SK-N-SH treated with all-trans-retinoic acid at 6 μM for 48 hours (cell line): ENCODE data around the gene ATP9A.

Source experiments
- ATAC-seq: fragments of 200-7000 bp; cut with Tn5 transposase; 3 replicates; pipeline ENCODE4 v1.9.1; 2020; ENCODE audit warnings: mild to moderate bottlenecking, moderate library complexity
- ARNTL ChIP-seq: fragments of 450-650 bp; formaldehyde crosslinking; IDR thresholded peaks from 2 replicates; pipeline ENCODE4 v1.5.0; 2020; ENCODE audit warnings: low read depth, mild to moderate bottlenecking, moderate library complexity, borderline replicate concordance
- BACH2 ChIP-seq: fragments of 250-450 bp; sonication (Bioruptor Pico); IDR thresholded peaks from 2 replicates; pipeline ENCODE4 v1.9.0; 2021; ENCODE audit warnings: mild to moderate bottlenecking, borderline replicate concordance
- CSDC2 ChIP-seq: fragments of 250-450 bp; sonication (Bioruptor Pico); IDR thresholded peaks from 2 replicates; pipeline ENCODE4 v1.5.0; 2020; ENCODE audit warnings: mild to moderate bottlenecking, moderate library complexity
- GLIS3 ChIP-seq: fragments of 250-450 bp; sonication (Bioruptor Pico); IDR thresholded peaks from 2 replicates; pipeline ENCODE4 v1.5.0; 2020; ENCODE audit warnings: mild to moderate bottlenecking, moderate library complexity
- ISL1 ChIP-seq: fragments of 250-450 bp; sonication (Bioruptor Pico); IDR thresholded peaks from 2 replicates; pipeline ENCODE4 v2.1.2; 2022; ENCODE audit warnings: mild to moderate bottlenecking, moderate library complexity
- OSR1 ChIP-seq: fragments of 250-450 bp; sonication (Bioruptor Pico); IDR thresholded peaks from 2 replicates; pipeline ENCODE4 v1.8.0; 2022; ENCODE audit warnings: moderate library complexity, mild to moderate bottlenecking, inconsistent platforms
- PPARA ChIP-seq: fragments of 250-450 bp; sonication (Bioruptor Pico); IDR thresholded peaks from 2 replicates; pipeline ENCODE4 v1.5.0; 2020; ENCODE audit warnings: mild to moderate bottlenecking, borderline replicate concordance
- RARB ChIP-seq: fragments of 250-450 bp; sonication (Bioruptor Pico); IDR thresholded peaks from 2 replicates; pipeline ENCODE4 v1.8.0; 2021; ENCODE audit warnings: mild to moderate bottlenecking, moderate library complexity
- TCF4 ChIP-seq: fragments of 250-450 bp; sonication (Bioruptor Pico); IDR thresholded peaks from 2 replicates; pipeline ENCODE4 v1.8.0; 2021; ENCODE audit warnings: mild to moderate bottlenecking, moderate library complexity, borderline replicate concordance
- TOX ChIP-seq: fragments of 250-450 bp; sonication (Bioruptor Pico); IDR thresholded peaks from 2 replicates; pipeline ENCODE4 v1.8.0; 2021; ENCODE audit warnings: mild to moderate bottlenecking, moderate library complexity, borderline replicate concordance
- ZC3H10 ChIP-seq: fragments of 250-450 bp; sonication (Bioruptor Pico); IDR thresholded peaks from 2 replicates; pipeline ENCODE4 v1.5.1; 2021; ENCODE audit warnings: mild to moderate bottlenecking, moderate library complexity
- ZFP3 ChIP-seq: fragments of 250-450 bp; sonication (Bioruptor Pico); IDR thresholded peaks from 2 replicates; pipeline ENCODE4 v1.5.0; 2020; ENCODE audit warnings: mild to moderate bottlenecking, moderate library complexity
- ZFP30 ChIP-seq: fragments of 450-650 bp; formaldehyde crosslinking; IDR thresholded peaks from 2 replicates; pipeline ENCODE4 v1.5.0; 2022; ENCODE audit warnings: mild to moderate bottlenecking, moderate library complexity
- ZNF565 ChIP-seq: fragments of 450-650 bp; formaldehyde crosslinking; conservative IDR thresholded peaks from 2 replicates; pipeline ENCODE4 v1.5.0; 2020; ENCODE audit warnings: low read depth, mild to moderate bottlenecking, moderate library complexity
- ZNF8 ChIP-seq: fragments of 450-650 bp; formaldehyde crosslinking; IDR thresholded peaks from 2 replicates; pipeline ENCODE4 v1.5.0; 2020; ENCODE audit warnings: mild to moderate bottlenecking, moderate library complexity
- TF ChIP-seq, protein P1 (sequence below): fragments of 250-450 bp; sonication (Bioruptor Pico); IDR thresholded peaks from 2 replicates; pipeline ENCODE4 v1.5.0; 2020; ENCODE audit warnings: mild to moderate bottlenecking, moderate library complexity
- TF ChIP-seq, protein P2 (sequence below): fragments of 250-450 bp; sonication (Bioruptor Pico); IDR thresholded peaks from 2 replicates; pipeline ENCODE4 v1.8.0; 2021; ENCODE audit warnings: low read depth, mild to moderate bottlenecking, moderate library complexity, borderline replicate concordance
- TF ChIP-seq, protein P3 (sequence below): fragments of 250-450 bp; sonication (Bioruptor Pico); IDR thresholded peaks from 2 replicates; pipeline ENCODE4 v1.8.0; 2020; ENCODE audit warnings: mild to moderate bottlenecking, moderate library complexity, borderline replicate concordance

ATP9A gene

DNA sequence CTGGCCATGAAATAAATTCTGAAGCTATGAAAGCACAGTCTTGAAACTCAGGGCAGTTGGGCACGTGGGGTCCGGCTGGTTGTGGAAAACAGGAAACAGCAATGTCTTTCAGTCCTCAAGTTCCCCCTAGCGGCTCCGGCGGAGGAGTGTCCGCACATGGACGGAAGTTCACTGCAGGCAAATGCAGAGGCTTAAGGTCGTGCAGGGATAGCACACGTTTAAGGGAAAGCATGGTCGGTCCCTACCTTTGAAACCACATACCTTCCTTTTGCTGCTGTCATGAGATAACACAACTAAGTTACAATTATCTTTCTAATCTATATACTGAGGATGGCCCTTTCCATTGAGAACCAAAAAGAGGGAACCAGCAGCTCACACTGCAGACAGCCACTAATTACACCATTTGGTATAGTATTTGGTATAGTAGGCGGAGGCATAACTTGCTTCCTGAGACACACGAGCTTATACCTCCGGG lies 173.1 kb downstream of the ATP9A start:
- no peak for TF ChIP-seq OSR1 (CRISPR knock-in tag)
- no peak for TF ChIP-seq GLIS3 (CRISPR knock-in tag)
- TF ChIP-seq, protein P1, sequence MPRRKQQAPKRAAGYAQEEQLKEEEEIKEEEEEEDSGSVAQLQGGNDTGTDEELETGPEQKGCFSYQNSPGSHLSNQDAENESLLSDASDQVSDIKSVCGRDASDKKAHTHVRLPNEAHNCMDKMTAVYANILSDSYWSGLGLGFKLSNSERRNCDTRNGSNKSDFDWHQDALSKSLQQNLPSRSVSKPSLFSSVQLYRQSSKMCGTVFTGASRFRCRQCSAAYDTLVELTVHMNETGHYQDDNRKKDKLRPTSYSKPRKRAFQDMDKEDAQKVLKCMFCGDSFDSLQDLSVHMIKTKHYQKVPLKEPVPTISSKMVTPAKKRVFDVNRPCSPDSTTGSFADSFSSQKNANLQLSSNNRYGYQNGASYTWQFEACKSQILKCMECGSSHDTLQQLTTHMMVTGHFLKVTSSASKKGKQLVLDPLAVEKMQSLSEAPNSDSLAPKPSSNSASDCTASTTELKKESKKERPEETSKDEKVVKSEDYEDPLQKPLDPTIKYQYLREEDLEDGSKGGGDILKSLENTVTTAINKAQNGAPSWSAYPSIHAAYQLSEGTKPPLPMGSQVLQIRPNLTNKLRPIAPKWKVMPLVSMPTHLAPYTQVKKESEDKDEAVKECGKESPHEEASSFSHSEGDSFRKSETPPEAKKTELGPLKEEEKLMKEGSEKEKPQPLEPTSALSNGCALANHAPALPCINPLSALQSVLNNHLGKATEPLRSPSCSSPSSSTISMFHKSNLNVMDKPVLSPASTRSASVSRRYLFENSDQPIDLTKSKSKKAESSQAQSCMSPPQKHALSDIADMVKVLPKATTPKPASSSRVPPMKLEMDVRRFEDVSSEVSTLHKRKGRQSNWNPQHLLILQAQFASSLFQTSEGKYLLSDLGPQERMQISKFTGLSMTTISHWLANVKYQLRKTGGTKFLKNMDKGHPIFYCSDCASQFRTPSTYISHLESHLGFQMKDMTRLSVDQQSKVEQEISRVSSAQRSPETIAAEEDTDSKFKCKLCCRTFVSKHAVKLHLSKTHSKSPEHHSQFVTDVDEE: no peak
- no peak for TF ChIP-seq ZC3H10 (CRISPR knock-in tag)
- TF ChIP-seq TOX (CRISPR knock-in tag): no peak
- TF ChIP-seq ZNF8 (CRISPR knock-in tag): no peak
- TF ChIP-seq, protein P2, sequence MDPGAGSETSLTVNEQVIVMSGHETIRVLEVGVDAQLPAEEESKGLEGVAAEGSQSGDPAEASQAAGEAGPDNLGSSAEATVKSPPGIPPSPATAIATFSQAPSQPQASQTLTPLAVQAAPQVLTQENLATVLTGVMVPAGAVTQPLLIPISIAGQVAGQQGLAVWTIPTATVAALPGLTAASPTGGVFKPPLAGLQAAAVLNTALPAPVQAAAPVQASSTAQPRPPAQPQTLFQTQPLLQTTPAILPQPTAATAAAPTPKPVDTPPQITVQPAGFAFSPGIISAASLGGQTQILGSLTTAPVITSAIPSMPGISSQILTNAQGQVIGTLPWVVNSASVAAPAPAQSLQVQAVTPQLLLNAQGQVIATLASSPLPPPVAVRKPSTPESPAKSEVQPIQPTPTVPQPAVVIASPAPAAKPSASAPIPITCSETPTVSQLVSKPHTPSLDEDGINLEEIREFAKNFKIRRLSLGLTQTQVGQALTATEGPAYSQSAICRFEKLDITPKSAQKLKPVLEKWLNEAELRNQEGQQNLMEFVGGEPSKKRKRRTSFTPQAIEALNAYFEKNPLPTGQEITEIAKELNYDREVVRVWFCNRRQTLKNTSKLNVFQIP: no peak
- TF ChIP-seq ARNTL (CRISPR knock-in tag): no peak
- no peak for TF ChIP-seq TCF4 (CRISPR knock-in tag)
- TF ChIP-seq, protein P3, sequence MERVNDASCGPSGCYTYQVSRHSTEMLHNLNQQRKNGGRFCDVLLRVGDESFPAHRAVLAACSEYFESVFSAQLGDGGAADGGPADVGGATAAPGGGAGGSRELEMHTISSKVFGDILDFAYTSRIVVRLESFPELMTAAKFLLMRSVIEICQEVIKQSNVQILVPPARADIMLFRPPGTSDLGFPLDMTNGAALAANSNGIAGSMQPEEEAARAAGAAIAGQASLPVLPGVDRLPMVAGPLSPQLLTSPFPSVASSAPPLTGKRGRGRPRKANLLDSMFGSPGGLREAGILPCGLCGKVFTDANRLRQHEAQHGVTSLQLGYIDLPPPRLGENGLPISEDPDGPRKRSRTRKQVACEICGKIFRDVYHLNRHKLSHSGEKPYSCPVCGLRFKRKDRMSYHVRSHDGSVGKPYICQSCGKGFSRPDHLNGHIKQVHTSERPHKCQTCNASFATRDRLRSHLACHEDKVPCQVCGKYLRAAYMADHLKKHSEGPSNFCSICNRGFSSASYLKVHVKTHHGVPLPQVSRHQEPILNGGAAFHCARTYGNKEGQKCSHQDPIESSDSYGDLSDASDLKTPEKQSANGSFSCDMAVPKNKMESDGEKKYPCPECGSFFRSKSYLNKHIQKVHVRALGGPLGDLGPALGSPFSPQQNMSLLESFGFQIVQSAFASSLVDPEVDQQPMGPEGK (CRISPR knock-in tag): no peak
- no peak for TF ChIP-seq RARB
- no peak for TF ChIP-seq ISL1 (CRISPR knock-in tag)
- no peak for TF ChIP-seq PPARA (CRISPR knock-in tag)
- no peak for TF ChIP-seq ZFP30 (CRISPR knock-in tag)
- ATAC-seq: peak; percentile 100

DNA sequence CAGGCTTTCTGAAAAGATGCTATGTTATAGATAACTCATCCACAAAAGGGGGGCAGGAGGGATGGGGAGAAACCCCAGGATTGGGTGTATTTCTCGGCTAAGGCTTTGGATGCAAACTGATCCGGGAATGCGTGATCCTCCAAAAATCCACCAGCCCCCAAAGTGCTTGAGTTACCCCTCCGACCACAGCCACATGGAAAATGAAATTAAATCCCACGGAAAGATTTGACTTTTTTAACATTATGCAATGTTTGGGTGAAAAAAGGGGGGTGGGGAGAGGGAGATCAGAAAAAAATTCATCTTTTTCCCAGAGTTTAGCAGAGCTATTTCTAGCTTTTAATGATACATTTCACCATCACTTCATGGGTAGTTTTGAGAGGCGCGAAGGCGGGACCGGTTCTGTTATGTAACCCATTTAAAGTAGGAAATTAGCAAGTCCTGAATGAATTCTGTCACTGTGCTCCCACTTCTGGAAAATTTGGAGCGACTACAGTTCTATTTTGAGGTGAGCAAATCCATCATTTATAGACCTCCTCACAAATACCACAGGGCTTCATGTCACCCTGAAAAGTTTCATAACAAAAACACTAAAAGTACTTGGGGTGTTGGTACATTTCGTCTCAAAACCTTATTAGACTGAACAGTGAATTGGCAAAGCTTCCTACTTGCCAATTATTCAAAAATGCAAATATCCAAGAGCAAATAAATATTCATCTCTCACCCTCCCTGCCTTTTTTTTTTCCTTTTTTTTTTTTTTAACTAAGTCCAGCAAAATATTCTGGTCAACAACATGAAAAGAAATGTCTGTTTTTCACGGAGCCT lies 173.7 kb downstream of the ATP9A start:
- no peak for ATAC-seq

DNA sequence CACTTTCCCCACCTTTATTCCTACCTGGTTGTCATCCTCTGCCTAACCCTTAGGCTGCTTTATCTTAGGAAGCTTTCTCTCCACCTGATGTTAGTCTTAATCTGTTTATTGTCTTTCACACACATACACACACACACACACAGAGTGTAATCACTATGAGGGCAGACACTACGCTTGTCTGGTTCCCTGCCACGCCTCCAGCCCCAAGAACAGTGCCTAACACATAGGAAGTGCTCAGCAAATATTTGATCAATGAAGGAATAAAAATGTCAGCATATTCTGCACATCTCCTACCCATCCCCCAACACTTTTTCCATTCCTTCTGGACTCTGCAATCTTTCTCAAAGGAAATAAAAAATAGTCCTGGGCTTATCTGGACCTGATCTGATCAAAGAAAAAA lies 174.6 kb downstream of the ATP9A start:
- no peak for ATAC-seq
- TF ChIP-seq ZFP30 (CRISPR knock-in tag) (no peak), ZFP3 (CRISPR knock-in tag) (no peak), ZNF565 (CRISPR knock-in tag) (no peak), ISL1 (CRISPR knock-in tag) (no peak), CSDC2 (no peak), BACH2 (CRISPR knock-in tag) (no peak)
- TF ChIP-seq, protein P2: no peak
- TF ChIP-seq, protein P1: no peak
- TF ChIP-seq, protein P3 (CRISPR knock-in tag): no peak

More for the DNA sequence above, 173.7 kb downstream of the ATP9A start:
- TF ChIP-seq RARB (no peak), ZC3H10 (CRISPR knock-in tag) (no peak), ZFP30 (CRISPR knock-in tag) (no peak), ARNTL (CRISPR knock-in tag) (no peak)
- TF ChIP-seq, protein P3 (CRISPR knock-in tag): no peak
- TF ChIP-seq, all 23 proteins: peak for 0
